HG03565 (cell line): ENCODE results near the gene ZMYND10.

Experiments
- ATAC-seq: cut with Tn5 transposase; IDR thresholded peaks from one replicate; pipeline ENCODE4 v1.9.1; 2021; ENCODE audit warnings: mild to moderate bottlenecking, moderate library complexity; ENCODE audit not compliant: unreplicated experiment

Gene ZMYND10

DNA sequence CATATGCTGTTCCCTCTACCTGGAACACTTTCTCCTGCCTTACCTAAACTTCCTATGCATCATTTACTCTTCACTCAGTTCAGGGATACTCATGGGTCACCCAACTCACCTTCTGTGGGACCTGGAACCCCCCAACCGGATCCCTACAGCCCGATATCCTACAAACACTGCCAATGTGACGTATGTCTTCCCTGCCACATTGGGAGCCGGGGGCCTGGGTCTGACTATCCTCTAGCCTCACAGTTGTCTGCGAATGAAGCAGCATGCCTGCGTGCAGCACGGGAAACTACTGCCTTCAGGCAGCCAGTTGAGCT, 4.6 kb upstream of the ZMYND10 start:
- ATAC-seq = no peak

DNA sequence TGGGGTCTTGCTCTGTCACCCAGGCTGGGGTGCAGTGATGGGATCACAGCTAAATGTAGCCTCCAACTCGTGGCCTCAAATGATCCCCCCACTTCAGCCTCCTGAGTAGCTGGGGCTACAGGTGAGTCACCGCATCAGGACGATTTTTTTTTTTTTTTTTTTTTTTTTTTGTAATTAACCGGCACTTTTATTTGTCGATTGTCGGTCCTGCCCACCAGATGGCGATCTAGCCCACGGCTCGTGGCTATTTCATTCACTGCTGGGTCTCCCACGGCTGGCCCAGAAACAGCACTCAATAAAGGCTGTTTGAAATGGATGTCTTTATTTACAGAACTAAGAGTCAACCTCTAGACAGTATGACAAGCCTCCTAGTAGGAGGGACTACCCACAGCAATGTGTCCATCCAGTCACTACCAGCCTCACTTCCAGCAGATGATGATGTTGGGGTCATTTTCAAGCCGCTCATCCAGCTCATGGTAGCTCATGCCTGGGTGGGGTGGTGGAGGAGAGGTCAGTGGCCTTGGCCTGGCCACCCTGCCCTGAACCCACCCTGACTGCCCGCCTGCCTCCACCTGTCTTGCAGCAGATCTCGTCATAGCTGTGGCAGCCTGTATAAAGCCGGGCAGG, 1.8 kb upstream of the ZMYND10 start:
- ATAC-seq = no peak

DNA sequence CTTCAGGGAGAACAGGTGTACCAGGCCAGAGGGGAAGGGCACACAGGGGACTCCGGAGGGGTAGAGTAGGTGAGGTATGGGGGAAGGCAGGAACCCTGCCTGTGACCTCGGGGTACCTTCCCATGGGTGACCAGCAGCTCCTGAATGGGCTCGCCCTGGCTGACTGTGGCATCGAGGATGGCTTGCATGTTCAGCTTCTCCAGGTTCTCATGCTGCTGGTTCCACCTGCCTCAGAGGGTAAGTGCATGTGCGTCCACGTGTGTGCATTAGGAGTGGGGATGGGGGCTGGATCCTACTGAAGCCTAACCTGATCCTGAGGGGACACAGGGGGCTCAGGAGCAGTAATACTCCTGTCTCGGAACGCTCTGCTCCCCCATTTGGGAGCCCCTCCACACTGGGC, 524 bp downstream of the ZMYND10 start:
- no peak for ATAC-seq

DNA sequence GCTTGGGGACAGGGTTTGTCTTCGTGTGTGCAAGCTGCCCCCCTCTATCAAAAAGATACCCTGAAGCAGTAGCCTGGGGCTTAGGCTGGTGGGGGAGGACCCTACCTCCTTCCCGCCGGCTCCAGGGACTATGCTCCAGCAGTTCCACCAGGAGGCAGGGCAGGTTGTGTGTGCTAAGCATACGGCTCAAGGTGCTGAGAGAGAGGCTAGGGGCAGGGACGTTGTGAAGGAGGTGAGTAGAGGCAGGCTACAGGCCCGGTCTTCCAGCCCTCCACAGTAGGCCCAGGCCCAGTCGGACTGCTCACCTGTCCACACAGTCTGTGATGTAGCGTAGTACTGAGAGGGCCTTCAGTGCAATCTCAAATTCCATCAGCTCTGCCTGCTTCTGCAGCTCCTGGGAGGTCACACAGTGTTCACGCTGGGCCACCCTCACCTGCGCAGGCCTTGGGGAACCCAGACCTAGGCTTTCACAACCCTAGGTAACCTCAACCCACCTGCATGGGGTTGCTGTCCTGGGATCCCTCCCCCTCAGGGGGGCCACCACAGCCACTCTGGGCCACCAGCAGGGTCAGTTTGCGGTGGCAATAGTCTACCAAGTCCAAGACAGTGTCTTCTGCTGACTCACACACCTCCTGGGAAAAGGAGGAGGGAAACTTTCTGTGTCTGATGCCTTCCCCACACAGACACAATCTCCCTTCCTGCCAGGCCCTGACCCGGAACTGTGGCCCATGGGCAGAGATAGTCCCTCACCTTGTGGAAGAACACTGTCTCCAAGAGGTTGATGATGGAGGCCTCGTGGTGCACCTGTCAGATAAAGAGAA, 2.5 kb downstream of the ZMYND10 start:
- no peak for ATAC-seq

DNA sequence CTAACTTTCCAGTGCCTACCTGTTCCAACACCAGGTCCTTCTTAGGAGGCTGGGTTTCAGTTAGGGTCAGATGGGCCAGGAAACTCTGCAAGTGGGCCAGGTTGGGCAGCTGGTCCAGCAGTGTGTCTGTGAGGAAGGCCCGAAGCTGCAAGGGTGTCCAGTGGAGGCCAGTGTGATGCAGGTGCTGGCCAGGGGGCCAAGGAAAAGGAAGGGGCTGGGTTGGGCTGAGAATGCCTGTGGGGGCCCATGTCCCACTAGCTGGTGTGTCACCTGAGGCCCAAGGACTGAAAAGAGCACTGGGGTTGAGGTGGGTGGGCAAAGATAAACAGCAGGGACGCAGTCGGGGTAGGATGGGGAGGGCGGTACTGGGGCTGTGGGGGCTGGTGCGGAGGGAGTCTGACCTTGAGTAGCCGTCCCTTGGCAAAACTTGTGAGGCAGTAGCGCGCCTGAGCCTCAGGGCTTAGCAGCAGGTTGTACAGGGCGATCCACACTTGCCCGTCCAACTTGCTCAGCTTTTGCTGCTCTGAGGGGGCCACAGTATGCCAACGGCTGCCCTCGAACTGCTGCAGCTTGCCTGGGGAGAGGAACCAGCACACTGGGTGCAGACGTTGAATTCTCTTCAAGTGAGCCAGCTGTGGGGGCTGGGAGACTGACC, 3.4 kb downstream of the ZMYND10 start:
- no peak for ATAC-seq

DNA sequence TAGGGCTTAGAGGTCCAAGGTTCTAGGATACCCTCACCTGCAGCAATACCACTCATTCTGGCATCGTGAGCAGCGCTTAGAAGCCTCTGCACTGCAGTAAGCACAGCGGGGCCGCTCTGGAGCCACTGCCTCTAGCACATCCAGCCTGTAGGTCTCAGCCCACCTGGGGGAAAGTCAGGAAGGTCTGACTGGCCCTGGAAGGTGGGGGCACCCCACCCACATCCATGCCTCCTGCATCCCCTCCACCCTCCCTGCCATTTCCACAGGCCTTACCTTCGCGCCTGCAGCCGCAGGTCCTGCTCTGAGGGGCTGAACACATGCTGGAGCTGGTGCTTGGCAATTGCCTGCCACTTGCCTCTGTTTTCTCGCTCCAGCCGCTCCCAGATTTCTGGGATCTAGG, 4.0 kb downstream of the ZMYND10 start:
- ATAC-seq = no peak

DNA sequence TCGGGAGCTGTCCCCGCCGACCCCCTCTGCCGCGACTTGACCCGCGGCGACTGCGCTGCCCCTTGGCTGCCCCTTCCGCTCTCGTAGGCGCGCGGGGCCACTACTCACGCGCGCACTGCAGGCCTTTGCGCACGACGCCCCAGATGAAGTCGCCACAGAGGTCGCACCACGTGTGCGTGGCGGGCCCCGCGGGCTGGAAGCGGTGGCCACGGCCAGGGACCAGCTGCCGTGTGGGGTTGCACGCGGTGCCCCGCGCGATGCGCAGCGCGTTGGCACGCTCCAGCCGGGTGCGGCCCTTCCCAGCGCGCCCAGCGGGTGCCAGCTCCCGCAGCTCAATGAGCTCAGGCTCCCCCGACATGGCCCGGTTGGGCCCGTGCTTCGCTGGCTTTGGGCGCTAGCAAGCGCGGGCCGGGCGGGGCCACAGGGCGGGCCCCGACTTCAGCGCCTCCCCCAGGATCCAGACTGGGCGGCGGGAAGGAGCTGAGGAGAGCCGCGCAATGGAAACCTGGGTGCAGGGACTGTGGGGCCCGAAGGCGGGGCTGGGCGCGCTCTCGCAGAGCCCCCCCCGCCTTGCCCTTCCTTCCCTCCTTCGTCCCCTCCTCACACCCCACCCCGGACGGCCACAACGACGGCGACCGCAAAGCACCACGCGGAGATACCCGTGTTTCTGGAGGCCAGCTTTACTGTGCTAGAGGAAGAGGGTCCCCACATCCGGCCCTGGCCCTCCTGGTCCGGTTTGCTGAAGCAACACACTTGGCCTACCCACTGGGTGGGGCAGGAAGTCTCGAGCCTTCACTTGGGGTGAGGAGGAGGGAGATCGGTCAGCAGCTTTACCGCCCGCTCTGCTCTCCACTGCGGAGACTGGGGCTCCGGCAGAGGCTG, 4.8 kb downstream of the ZMYND10 start, which contains the start of gene RASSF1:
Gene RASSF1, minus strand, starts transcription at position 389 of the 882 bp plus-strand sequence. Its CDS starts 31 bp downstream, at position 358.
- ATAC-seq = no peak

DNA sequence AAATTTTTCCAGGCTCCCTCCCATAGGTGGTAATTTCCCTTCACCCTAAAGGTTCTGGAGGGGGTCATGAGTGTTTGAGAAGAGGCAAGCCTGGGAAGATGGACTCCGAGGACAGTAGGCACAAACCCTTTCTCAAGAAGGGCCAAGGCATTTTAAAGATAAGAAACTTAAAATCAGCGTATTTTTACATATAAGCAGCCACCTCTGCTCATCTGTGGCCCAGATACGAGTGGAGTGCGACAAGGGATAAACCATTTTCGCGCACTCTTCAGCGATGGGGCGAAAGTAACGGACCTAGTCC, 5.4 kb downstream of the ZMYND10 start:
- no peak for ATAC-seq

DNA sequence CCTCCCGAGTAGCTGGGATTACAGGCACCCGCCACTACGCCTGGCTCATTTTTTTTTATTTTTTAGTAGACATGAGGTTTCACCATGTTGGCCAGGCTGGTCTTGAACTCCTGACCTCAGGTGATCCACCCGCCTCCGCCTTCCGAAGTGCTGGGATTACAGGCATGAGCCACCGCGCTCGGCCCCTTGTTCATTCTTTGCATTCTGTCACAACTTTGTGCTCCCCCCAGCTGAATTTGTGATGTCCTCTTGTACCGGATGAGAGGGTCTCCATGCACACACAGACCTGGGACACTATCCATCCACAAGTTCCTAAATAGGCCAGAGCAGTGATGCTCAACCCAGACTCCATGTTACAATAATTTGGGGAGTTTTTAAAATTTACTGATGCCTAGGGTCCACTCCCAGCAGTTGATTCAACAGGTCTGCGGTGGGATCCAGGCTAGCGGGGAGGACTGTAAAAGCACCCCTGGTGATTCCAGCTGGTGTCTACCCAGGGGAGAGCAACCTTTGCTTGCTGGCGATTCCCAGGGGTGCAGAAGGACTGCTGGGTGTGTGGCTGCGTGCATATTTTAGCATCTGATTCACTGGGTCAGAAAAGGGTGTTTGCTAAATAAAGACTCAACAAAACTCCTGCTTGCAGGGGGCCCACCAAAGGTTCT, 5.9 kb downstream of the ZMYND10 start:
- ATAC-seq = no peak

DNA sequence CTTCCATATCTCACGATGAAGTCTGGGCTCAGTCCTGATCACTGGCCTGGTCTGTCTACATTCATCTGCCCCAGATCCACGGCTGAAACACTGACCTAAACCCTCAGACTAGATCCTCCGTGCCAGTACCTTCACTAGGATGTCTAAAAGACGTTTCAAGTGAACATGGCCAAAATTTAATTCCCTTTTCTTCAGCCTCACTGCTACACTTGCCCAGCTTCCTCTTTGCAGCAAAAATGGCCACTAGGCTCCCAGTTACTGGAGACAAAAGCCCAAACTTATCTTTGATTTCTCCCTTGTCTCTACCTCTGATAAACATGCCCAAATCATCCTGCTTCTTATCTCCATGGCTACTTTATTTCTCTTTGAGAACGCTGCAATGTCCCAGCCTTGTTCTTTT, 6.6 kb downstream of the ZMYND10 start:
- no peak for ATAC-seq

DNA sequence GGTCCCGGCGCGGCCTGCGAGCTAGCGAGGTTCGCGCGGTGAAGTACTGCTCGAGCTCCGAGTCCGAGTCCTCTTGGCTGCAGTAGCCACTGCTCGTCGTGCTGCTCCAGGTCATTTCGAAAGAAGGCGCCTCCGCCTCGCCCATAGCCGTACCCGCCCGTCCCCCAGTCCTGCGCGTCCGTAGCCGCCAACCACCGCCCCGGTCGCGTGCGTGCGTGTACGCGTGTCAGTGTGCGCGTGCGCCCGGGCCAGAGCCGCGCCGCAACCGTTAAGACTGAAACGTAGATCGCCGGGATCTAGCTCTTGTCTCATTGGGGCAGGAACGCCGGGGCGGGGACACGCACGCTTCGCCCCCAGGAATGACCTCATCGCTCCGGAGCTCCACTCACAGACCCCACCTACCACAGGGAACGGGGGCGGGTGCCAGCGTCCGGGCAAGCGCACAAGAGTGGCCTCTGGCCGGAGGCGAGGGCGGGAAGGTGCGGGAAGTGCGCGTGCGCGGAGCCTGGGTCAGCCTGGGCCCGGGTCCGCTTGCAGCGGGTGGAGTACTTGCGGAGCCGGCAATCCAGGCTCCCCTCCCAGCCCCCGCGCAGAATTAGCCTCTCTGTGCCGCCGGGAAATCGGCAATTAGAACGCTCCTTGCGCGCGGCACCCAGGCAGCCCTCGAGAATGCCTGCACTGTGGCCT, 8.2 kb downstream of the ZMYND10 start:
- peak; percentile 68 for ATAC-seq

DNA sequence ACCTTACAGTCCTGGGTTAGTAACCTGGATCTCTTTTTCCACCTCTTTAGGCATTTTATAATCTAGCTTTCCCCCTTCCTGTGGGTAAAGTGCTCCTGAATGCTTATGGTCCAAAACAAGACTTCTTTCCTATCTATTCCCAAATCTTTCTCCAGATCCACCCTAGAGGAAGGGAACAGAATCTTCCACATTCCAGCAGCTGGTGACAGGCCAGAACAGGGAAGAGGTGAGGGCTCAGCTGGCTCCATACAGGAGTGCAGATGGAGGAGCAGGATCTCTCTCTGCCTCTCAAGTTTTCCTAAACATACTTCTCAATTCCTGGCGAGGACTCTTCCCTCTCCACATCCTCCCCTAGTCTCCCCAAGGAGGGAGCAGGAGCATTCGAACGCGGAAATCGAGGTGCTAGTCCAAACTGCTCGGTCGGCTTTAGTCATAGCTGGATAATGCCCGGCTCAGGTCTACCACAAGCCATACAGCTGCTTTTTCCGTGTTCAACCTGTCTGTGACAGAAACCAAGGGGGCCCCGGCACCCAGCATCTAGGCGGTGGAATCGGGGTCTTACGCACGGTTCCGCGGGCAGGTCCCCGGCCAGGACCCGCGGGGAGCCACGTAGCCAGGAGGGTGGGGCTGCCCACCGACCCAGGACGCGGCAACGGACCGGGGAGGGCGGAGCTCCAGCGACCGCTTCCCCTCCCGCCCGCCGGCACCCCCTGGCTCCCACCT, 8.9 kb downstream of the ZMYND10 start:
- peak; percentile 3 for ATAC-seq

DNA sequence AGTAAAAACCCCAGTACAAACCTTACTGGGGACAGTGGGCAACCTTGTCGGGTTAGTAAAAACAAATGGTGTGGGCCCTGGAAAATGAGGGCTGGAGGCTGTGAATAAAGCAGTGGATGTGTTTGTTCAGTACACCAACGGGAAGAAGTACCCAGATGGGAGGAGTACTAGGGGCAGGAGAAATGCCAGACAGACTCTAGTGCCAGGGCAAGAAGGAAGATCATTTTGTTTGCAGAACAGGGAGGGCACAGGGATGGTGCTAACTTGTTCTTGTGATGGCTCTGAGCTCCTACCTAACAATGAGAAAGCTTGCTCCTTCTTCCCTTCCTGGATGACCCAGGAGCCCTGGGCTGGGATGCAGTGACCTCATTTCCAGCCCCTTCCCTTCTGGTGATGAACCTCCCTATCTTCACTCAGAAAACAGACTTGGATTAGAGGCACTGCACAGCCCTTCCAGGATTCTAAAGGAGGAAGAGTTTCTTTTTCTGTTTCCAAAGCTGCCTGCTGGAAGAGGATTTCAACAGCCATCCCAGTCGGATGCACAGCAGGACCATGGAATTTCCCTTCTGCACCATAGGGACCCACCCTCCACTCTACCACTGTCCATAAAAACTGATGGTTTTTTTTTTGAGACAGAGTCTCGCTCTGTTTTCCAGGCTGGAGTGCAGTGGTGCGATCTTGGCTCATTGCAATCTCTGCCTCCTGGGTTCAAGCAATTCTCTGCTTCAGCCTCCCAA, 11.0 kb downstream of the ZMYND10 start:
- no peak for ATAC-seq

DNA sequence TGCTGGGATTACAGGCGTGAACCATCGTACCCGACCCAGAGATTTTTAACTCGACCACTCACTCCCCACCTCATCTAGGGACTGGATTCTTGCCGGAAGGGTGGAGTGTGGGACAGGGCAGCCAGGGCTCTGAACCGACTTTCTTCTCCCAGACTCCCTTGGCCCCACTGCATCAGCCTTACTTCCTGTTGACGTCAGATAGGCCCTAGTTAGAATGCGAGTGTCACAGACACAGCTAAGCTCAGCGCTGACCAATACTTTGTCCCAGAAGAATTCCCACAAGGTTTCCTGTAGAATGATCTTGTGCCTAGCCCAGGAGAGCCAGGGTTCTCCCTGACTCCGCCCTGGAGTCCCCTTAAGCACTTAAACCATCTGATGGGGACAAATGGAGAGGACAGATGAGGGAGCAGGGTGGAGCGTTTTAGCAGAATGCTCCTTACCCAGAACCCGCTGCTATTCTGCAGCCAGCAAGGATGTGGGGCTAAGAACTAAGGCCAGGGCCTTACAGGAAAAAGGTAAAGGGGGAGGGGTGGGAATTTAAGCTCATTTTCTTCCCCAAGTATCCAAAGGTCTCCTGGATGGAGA, 11.7 kb downstream of the ZMYND10 start:
- no peak for ATAC-seq

DNA sequence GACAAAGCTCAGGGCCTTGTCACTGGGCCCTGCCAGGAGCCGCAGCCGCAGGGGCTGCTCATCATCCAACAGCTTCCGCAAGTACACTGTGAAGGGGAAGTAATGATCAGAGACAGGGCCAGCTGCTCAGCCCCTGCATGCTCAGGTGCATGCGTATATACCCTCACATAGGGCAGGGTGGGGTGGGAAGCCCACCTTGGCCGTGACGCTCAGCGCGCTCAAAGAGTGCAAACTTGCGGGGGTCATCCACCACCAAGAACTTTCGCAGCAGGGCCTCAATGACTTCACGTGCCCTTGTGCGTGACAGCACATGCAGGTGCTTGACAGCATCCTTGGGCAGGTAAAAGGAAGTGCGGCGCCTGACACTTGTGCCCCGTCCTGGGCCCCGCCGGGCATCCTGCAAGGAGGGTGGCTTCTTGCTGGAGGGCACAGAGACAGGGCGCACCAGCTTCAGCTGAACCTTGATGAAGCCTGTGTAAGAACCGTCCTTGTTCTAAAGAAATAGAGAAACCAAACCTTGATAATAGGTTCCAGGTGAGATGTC, 14.1 kb downstream of the ZMYND10 start:
- no peak for ATAC-seq

DNA sequence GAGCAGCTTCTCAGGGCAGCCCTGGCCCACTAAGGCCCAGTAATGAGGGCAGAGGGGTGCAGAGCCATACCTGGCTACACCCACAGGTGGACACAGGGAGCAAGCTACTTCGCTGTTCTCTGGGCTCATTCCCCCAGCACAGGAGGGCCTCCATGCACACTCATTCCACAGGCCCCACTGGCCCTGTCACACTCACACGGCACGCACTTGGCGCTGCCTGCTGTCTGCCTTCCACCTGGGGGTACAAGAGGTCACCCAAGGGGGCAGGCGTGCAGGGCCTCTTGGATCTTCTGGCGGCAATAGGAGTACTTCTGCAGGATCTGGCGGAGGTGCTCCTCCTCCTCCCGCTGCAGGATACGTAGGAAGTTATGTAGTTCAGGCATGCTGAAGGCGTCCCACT, 15.2 kb downstream of the ZMYND10 start:
- ATAC-seq = no peak

DNA sequence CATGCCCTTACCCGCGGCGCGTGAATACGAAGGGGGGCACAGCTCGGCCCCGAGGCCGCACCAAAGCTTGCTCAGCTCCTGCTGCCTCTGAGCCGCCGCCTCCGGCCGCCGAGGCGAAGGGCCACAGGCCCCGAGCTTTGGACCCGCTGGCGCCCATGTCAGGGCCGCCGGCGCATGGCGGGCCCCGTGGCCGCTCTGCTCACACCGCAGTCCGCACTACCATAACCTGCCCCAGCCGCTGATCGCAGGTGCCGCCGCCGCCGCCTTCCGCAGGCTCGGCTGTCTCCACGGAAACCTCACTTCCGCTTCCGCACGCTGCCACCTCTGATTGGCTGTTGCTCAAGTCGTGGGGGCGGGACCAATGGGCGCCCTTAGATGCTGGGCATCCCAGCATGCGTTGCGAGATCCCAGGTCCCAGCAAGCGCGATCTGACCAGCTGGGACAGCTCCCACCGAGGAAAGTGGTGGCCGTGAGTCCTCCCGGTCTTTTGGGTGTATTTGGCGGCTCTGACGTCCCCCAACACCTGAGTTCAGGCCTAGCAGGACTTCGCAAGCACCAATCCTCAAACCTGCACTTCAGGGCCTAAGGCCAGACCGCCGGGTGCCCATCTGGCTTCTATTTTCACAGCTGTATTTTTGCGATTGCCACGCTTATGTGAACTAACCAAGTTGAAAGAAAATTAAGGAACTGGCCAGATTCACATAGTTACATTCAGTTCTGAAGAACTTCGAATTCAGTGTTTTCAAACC, 17.4 kb downstream of the ZMYND10 start, which contains the start of gene TUSC2:
Gene TUSC2, minus strand, starts transcription at position 281 of the 749 bp plus-strand sequence. Its CDS starts 124 bp downstream, at position 157.
- peak; percentile 79 for ATAC-seq
